ENCODE results near the gene DNAH5.

Gene DNAH5

GRCh38 chr5:13700626-13701025 lies 243.9 kb downstream of the DNAH5 start:
- no peak for DNase-seq (ENCODE audit: low spot score)

GRCh38 chr5:13698885-13699284 lies 245.6 kb downstream of the DNAH5 start:
- DNase-seq (ENCODE audit: low spot score), result no peak

GRCh38 chr5:13695076-13695712 lies 249.3 kb downstream of the DNAH5 start:
- no peak for DNase-seq (ENCODE audit: low spot score)

GRCh38 chr5:13692172-13692571 lies 252.3 kb downstream of the DNAH5 start:
- DNase-seq (ENCODE audit: low spot score), result no peak

- no peak for DNase-seq (ENCODE audit: low spot score)
Measured at GRCh38 chr5:13676531-13676930, 268.0 kb downstream of the DNAH5 start.

GRCh38 chr5:13674391-13674790 lies 270.1 kb downstream of the DNAH5 start:
- no peak for DNase-seq (ENCODE audit: low spot score)

- DNase-seq (ENCODE audit: low spot score), result no peak
Measured at GRCh38 chr5:13673511-13673910, 271.0 kb downstream of the DNAH5 start.

- DNase-seq (ENCODE audit: low spot score), result no peak
Measured at GRCh38 chr5:13664377-13664776, 280.1 kb downstream of the DNAH5 start.

GRCh38 chr5:13662626-13663025 lies 281.9 kb downstream of the DNAH5 start:
- DNase-seq (ENCODE audit: low spot score), result no peak

- no peak for DNase-seq (ENCODE audit: low spot score)
Measured at GRCh38 chr5:13661272-13661671, 283.2 kb downstream of the DNAH5 start.

- DNase-seq (ENCODE audit: low spot score), result no peak
Measured at GRCh38 chr5:13660072-13660471, 284.4 kb downstream of the DNAH5 start.

- no peak for DNase-seq (ENCODE audit: low spot score)
Measured at GRCh38 chr5:13659391-13659790, 285.1 kb downstream of the DNAH5 start.

- DNase-seq (ENCODE audit: low spot score), result no peak
Measured at GRCh38 chr5:13658761-13659160, 285.7 kb downstream of the DNAH5 start.

- DNase-seq (ENCODE audit: low spot score), result no peak
Measured at GRCh38 chr5:13658152-13658551, 286.3 kb downstream of the DNAH5 start.

- no peak for DNase-seq (ENCODE audit: low spot score)
Measured at GRCh38 chr5:13653709-13654108, 290.8 kb downstream of the DNAH5 start.

GRCh38 chr5:13649656-13650055 lies 294.8 kb downstream of the DNAH5 start:
- DNase-seq (ENCODE audit: low spot score), result no peak

- DNase-seq (ENCODE audit: low spot score), result no peak
Measured at GRCh38 chr5:13648822-13649221, 295.7 kb downstream of the DNAH5 start.

GRCh38 chr5:13643734-13644133 lies 300.8 kb downstream of the DNAH5 start:
- no peak for DNase-seq (ENCODE audit: low spot score)

GRCh38 chr5:13643196-13643595 lies 301.3 kb downstream of the DNAH5 start:
- no peak for DNase-seq (ENCODE audit: low spot score)
